ENCODE data around the gene FBXW4. TPM values are rescaled to one million over a fixed set of nuclear protein-coding genes. Genes with fewer than 3 reads are reported as not detected.

The FBXW4 gene
- polyA plus RNA-seq, 1 donor, result 48.3 TPM

DNA sequence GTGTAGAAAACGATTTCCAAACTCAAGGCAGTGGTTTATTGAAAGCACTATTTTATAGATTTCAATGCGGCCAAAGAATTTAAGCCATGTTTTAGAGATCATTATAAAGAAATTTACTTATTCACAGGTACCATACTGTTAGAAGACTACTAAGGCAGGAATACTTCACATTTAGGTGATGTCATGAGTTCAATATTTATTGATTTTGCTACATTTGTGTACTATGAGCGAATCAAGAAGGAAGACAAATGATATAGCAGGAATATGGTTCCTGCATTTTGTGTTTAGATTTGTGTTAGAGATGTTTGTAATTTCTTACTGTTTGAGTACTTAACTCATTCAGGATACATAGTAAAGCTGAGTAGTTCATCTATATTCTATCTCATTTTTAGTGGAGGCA is 1.7 kb upstream of the FBXW4 start:
- no peak for DNase-seq (ENCODE audit: low read depth)

DNA sequence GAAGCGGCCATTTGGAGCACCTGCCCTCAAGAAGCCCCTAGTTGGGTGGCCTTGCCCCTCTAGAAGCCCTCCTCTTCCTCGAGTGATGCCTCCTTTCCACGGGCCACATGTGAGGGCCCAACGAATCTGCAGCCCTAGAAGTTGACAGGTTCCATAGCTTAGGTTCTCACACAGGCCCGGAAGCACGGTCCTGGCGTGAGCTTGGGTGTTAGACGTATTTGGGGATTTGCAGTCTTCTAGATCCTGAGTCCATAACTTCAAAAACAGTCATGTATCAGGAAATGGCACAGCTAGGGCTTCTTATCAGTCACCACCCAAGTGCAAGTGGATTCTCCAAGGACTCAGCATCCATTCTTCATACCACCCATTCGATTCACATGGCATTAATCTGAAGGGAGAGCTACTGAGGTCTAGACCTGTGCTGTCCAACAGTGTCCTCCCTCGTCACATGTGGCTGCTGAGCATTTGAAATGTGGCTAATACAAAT is 477 bp upstream of the FBXW4 start:
- DNase-seq (ENCODE audit: low read depth), result no peak

DNA sequence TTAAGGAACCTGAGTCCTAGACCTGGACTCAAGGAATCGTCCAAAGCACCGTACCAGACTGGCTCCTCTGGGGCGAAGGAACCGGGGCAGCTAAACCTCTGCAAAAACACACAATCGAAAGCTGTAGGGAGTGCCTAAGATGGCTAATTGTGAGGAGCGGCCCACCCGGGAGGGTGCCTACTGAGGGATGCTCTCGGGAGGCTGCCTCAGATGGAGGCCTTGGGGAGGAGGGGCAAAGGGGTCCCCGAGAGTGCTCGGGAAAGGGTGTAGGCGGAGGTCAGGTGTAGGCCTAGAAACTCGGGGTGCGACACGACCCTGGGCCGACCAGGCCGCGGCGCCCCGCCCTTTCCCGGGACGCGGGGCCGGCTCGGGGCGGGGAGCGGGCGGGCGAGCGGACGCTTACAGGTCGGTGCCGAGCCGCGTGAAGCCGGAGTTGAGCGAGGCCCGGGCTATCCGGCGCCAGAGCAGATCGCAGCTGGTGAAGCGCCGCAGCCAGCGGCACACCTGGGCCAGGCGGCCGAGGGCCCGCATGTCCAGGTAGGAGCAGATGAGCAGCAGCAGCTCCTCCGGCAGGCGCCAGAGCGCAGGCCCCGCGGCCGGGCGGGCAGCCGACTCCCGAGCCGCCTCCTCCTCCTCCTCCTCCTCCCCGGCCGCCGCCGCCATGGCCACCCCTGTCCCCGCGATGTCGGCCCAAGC is 844 bp downstream of the FBXW4 start:
- no peak for DNase-seq (ENCODE audit: low read depth)

DNA sequence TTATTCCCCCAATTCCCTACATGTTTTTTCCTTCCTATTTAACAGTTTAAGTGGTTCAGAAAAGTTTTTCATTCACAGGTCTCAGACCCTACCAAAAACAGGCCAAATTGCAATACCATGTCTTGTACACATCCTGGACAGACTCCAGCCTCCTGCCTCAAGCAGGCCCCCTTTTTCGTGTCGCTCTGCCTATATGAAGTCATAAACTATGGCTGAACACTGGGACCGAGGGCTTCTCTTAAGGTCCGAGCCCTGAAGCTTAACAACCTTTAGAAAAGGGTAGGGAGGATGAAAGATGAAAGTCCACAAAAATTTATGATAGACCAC is 1.4 kb downstream of the FBXW4 start:
- DNase-seq (ENCODE audit: low read depth), result no peak

DNA sequence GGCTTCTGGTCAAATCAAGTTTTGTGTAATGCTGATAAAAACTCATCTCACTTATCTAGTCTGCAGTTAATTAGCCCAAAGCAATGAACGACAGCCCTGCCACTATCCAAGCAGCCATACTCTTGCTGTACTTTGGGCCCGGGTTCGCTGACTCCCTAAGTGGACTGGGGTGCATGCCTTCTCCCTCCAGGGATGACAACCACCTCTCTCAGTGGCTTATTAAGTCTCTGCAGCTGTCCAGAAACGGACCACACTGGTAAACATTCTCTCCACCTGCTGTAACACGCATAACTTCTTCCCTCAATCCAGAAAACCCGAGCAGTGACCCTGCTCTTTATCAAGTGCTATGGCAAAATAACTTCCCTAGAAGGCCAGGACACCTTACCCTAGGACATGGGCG is 3.9 kb downstream of the FBXW4 start:
- DNase-seq (ENCODE audit: low read depth), result no peak

DNA sequence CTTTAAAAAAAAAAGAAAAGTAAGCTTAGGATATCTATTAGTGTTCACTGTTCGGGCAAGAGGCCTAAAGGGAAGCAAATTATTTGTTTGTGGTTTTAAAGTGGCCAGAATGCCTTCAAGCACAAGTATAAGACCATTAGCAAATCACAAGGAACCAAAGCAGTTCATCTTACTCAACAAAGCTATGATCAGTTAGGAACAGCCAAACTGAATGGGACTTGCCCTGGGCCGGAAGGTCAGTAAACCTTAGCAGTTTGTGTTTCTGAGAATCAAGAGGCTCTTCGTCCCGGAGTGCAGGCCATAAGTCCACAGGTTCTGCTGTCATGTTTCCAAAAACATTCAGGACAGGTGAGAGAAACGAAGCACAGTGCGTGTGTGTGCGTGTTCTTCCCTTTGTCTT is 4.5 kb downstream of the FBXW4 start:
- no peak for DNase-seq (ENCODE audit: low read depth)

DNA sequence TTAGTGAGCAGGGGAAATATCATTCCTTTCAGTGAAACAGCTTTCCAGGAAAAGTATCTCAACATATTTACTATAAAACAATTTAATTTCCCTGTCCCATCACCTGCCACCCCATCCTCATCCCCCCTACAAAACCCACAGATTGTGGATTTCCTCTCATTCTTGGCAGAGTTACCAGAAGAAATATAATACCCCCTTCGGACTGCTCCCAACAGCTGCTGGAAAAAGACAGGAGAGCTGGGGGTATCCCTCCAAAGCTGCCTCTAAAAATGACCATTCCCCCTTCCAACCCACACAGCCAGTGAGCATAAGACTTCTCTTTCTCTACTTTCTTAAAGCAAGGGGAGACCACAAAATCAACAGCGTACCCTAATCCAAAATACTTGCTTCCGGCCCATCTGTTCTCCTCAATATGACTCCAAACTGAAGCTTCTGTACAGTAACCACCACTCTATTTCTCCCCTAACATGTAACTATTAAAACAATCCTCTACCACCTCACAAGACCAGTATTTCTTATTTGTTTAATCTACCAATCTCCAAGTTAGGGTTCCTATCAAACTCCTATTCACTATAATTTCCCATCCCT is 7.8 kb downstream of the FBXW4 start:
- no peak for DNase-seq (ENCODE audit: low read depth)

DNA sequence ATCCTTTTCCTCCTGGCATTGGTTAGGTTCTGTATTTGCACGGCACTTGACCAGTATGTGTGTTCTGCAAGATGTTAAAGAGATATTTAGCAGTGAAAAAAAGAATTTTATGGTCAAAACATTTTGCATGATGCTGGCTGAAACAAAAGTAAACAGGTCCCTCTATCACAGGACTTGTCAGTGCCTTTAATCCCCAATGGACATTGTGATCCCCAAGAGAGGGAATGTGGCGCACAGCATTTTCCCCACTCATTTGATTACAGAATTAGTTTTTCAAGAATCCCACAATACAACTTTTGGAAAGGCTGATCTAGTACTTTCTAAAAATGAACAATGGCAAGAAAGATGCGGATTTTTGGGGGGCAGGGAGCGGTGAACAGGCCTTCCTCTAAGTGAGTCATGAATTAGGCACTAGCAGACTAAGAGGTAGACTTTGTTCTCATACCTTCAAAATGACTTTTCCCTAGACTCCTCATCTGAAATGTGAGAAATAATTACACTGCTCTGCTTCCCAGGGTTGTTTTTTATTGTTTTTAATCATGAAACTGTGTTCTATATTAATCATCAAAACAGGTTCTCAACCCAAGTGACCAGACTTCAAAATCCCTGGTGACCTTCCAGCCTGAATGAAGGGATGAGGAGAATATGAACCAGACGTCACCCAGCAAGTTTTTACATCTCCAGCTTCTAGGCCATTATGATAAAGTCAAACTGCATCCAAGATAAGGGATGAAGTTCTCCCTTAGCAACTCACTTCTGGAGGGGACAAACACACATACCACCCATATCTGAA is 8.6 kb downstream of the FBXW4 start:
- no peak for DNase-seq (ENCODE audit: low read depth)

DNA sequence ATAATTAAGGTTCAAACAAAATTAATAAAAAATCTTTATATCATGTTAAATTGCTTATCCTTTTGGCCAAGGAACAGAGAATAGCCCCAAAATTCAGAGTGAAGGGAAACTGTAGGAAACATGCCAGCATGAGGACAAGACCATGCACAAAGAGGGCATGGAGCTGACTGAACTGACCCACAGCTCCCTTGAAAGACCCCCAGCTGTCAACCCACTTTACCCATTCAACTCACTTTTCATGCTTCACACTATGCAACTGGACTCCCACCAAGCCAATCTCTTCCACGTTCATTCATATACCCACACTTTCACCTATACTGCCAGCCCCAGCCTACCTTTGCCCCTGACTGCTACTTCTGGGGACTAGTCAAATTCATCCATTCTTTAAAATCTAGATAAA is 10.2 kb downstream of the FBXW4 start:
- DNase-seq (ENCODE audit: low read depth), result no peak

DNA sequence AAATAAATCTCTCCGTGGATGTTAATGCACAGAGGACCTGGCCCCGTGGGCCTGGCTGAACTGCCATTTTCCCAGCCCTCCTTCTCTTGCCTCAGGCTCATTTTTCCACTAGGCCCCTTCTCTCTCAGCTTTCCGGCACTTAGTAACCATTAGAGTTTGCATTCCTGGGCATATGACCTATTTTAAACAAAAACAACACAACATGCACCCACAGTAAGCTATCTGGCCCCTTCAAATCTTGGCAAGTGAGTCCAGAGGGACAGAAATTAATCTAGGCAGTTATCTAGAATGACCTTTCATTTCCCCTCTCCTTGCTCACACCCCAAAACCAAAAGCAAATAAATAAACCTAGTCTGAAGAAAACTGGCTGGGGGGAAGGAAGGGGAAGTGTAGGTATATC is 11.7 kb downstream of the FBXW4 start:
- DNase-seq (ENCODE audit: low read depth), result no peak

DNA sequence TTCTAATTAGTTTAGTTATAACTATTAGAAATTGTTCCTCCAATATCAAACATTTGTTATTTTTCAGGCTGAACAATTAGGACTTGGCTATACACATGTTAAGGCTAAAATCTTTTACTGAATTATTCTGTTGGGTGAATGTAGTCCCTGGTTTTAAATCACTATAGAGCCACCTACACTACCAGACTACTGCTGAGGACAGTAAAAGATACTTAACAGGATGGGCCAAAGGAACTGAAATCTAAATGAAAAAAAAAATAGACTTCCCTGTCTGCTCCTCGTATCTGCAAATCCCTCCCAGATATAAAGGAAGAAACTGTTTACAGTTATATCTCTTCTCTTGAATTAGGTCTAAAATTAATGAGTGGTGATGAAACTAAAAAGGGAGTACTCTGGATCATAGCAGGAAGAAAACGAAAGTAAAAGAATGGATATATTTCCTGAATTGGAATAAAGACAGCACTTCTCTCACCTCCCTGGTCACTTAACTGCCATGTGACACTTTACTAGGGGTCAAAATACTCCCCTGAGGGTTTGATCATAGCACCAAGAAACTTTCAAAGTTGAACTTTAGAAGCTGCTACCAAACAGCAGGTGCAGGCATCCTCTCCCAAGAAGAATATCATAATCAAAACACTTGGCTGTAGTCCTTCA is 12.7 kb downstream of the FBXW4 start:
- DNase-seq (ENCODE audit: low read depth), result no peak

DNA sequence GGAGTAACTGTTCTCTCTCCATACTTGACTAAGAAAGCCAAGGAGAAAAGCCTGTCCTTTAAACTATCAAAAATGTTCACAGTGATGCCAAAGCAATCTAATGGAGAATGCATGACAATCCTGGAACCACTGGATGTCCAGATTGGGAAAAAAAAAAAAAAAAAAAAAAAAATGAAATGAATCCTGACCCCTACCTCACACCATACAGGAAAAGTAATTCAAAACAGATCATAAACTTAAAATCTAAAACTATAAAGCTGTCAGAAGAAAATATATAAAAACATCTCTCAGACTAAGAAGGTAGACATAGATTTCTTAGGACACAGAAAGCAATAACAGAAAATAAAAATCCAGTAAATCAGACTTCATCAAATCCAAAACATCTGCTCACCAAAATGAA is 18.4 kb downstream of the FBXW4 start:
- no peak for DNase-seq (ENCODE audit: low read depth)

DNA sequence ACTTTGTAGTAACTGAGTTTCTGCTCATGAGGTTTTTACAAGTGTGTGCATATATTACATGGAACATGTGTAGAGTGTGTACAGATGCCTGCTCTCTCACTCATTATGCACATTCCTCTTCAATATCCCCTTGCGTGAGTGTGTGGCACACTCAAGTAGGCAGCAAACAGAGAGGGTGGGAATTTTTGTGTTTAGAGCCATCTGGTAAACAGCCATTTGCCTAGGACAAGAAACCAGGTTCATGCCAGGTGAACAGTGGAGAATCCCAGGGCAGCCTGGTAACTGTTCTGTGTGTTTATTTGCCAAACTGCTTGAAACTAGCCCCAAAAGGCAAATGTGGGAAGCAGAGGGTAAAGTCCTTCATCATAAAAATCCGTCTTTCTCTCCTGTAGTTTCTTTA is 19.9 kb downstream of the FBXW4 start:
- DNase-seq (ENCODE audit: low read depth), result no peak

DNA sequence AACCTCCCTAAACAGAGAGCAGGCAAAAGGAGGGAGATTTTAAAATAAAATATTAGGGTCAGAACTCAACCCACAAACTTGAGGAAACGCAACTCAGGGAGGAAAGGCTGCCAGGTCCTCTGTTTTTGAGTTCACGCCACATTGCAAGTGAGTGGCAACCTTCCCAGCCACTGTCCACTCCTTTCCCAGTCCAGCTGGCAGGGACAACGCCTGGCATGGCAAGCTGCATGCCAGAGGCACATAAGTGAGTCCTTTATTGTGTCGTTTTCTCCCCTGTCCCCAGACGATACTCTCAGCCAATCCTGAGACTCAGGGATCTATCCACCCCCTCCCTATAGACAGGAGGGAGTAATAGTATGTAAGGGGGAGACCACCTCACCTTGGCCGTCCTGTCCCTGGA is 22.4 kb downstream of the FBXW4 start:
- DNase-seq (ENCODE audit: low read depth), result no peak

DNA sequence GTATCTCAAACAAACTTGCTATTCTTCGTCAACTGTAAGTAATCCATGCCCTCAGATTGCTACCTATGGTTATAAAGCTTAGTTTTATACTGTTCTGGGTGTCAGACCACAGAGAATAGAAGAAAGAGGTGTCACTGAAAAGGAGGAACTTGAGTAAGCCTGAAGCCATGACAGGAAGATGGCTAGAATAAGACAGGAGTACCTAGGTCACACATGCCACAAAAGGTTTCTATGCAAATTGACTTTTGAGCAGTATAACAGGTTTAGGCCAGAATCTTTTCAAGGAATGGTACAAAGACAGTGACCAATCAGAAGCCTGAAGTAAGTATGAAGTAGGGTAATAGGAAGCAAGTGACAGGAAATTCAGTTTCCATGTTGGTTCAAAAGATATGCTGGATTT is 23.5 kb downstream of the FBXW4 start:
- no peak for DNase-seq (ENCODE audit: low read depth)

DNA sequence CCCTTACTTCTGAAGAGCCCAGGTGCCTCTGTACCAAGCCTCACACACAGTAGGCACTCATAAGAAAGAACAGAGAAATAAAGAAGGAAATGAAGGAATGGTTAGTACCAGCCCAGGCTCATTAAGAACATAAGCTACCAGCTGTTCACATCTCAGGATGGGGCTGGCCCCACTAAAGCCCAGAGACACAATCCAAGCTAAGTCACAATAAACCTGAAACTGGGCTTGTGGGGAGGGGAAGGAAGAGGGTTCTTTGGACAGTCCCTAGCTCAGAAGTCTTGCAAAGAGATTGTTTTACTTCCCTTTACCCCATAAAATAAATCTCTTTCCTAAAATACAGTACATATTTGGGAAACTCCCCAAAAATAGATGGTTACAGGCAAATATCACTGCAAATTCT is 24.3 kb downstream of the FBXW4 start:
- no peak for DNase-seq (ENCODE audit: low read depth)

DNA sequence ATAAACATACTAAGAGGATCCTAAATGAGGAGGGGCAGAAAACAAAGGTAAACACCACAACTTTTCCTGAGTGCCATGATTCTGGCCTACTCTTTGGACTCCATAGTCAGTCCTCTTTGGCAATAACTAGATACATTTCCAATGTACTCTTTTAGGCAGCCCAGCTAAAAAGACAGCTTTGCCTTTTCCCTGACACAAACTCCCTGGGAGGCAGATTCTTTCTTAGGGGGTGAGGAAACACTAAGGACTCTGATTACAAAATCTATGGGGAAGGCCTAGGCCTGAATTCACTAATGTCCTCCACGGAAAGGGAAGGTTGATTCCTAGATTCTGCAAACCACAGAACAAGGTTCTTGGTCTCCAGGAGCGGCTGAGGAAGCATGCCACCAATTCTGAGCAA is 25.8 kb downstream of the FBXW4 start:
- DNase-seq (ENCODE audit: low read depth), result no peak

DNA sequence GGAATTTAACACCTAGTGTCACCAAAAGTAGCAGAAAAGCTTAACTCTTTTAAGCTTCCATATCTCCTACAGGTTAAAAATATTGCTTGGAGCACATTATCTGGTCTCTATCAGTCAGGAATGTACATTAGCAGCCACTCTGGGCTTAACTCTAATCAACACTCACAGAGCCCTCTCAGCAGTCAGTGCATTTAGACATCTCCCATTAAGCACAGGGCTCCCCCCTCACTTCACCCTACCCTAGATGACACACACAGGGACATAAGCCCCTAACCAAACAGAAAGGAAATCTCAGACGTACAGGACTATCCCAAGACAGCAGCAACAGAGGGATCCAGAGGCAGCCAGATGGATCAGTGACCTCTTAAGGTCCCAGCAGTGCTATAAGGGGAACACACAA is 26.4 kb downstream of the FBXW4 start:
- DNase-seq (ENCODE audit: low read depth), result no peak

DNA sequence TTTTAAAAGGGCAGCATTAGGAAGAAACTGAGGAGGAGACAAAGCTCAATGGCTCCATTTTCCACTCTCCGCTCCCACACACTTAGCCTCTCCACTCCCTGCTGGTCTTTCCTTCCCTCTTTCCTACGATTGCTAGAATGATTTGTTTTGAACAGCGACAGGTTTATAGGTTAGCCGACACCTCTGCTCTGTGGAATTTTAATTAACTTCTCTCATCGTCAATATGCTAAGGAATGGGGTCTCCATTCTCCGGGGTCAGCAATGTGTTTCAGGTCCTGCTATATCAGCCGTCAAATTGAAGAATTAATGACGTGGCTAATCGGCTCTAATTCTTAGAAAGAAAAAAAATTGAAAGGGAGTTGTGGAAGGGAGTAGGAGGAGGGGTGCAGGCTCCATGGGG is 28.9 kb downstream of the FBXW4 start:
- no peak for DNase-seq (ENCODE audit: low read depth)

DNA sequence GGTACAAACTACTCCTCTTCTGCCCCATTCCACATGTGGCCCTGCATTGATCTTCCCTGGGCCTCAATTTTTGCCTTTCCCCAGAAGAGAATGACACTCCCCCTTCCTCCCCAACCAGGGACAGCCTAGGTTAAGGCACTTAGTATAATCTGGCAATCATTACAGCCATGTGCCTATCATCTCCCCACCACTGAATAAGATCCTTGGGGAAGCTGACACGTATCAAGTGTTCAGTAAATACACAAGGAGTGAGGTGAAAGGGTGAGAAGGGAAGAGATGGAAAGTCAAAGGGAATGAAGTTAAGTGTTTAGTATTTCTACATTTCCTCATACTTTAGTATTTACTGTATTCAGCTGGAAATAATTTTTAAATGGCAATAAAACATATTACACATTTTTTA is 31.9 kb downstream of the FBXW4 start:
- no peak for DNase-seq (ENCODE audit: low read depth)

DNA sequence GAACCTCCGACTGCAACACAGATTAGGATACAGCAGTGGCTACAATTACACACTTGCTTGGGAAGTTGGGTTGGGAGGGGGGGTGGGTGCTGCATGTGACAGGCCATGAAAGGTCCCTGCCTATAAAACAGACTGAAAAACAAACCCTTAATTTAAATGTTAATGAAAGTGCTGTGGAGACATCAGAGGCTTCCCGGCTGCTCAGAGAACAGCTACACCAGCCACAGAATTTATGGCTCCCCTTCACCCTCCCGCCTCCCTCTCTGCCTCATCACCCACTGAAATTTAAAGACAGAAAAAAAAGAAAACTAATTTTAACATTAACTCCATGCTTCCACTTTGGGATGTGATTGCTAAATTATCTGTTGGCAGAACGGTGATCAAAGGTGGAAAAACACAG is 34.7 kb downstream of the FBXW4 start:
- no peak for DNase-seq (ENCODE audit: low read depth)

DNA sequence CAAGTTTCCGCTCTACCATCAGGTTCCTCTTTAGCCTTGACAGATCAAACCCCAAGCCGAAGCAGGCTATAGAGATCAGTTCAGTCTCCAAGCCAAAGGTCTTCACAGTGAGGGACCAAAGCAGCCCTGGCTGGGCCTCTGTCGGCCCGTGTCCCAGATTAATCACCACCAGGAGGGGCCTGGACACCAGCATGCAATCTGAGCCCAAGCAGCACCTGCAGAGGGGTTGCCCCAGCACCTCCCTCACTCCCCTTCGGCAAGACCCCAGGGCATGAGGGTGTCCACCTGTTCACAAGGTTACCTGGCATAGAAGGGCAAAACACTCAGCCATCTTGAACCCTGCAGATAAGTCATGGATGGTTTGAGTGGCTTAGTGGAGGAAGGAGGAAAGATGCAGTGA is 36.0 kb downstream of the FBXW4 start:
- no peak for DNase-seq (ENCODE audit: low read depth)

DNA sequence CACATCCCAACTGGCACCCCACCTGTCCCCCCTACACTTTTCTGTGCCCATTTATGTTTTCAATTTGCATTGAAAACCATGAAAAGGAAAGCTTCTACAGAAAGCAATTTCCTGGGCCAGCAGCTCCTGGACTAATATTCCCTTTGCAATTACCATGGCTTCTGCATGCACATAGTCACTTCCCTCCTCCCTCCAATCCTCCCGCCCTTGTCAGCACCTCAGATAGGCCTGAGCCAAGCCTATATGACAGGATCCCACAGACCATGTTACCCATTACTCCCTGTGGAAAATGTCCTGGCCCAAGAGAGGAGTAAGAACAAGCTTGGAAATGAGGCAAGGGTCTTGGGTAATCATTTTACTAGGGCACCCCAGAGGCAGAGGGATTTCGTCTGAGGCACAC is 38.1 kb downstream of the FBXW4 start:
- no peak for DNase-seq (ENCODE audit: low read depth)
